NK-92 (cell line): ENCODE data around the gene LRP8.

Experiments used
- DNase-seq: peaks from one replicate; lab custom pipeline; 2025; ENCODE audit not compliant: unreplicated experiment; lab: John Stamatoyannopoulos, UW

Gene LRP8

GRCh38 chr1:53324321-53324720 is 3.5 kb downstream of the LRP8 start:
- no peak for DNase-seq

GRCh38 chr1:53323316-53323715 is 4.6 kb downstream of the LRP8 start:
- DNase-seq: no peak

GRCh38 chr1:53321776-53322602 is 5.9 kb downstream of the LRP8 start:
- DNase-seq: no peak

- DNase-seq: no peak
Measured at GRCh38 chr1:53321366-53321765, 6.5 kb downstream of the LRP8 start.

- no peak for DNase-seq
Measured at GRCh38 chr1:53320646-53321045, 7.2 kb downstream of the LRP8 start.

GRCh38 chr1:53319296-53320101 is 8.4 kb downstream of the LRP8 start:
- no peak for DNase-seq

GRCh38 chr1:53317646-53318539 is 10.0 kb downstream of the LRP8 start:
- DNase-seq: no peak

GRCh38 chr1:53316766-53317581 is 10.9 kb downstream of the LRP8 start:
- DNase-seq: no peak

- no peak for DNase-seq
Measured at GRCh38 chr1:53316424-53316765, 11.5 kb downstream of the LRP8 start.

- DNase-seq: no peak
Measured at GRCh38 chr1:53315456-53316423, 12.1 kb downstream of the LRP8 start.

- no peak for DNase-seq
Measured at GRCh38 chr1:53315046-53315445, 12.8 kb downstream of the LRP8 start.

- DNase-seq: no peak
Measured at GRCh38 chr1:53314606-53315005, 13.3 kb downstream of the LRP8 start.

GRCh38 chr1:53314096-53314495 is 13.8 kb downstream of the LRP8 start:
- no peak for DNase-seq

- no peak for DNase-seq
Measured at GRCh38 chr1:53313556-53313955, 14.3 kb downstream of the LRP8 start.

GRCh38 chr1:53311702-53312305 is 16.1 kb downstream of the LRP8 start:
- DNase-seq: no peak

- no peak for DNase-seq
Measured at GRCh38 chr1:53310847-53311681, 16.8 kb downstream of the LRP8 start.

GRCh38 chr1:53309802-53310201 is 18.1 kb downstream of the LRP8 start:
- DNase-seq: no peak

- no peak for DNase-seq
Measured at GRCh38 chr1:53308506-53308905, 19.4 kb downstream of the LRP8 start.
